Loucy (cell line): ENCODE results near the gene AFF2.

Experiments used
- EZH2phosphoT487 ChIP-seq: fragments of 200-600 bp; IDR thresholded peaks from 2 replicates; pipeline ENCODE4 v1.6.1; 2018; ENCODE audit warnings: antibody characterized with exemption, mild to moderate bottlenecking, moderate library complexity, borderline replicate concordance
- TF ChIP-seq, protein P1 (sequence below): fragments of 200-600 bp; sonication (generic); conservative IDR thresholded peaks from 2 replicates; pipeline ENCODE4 v1.5.1; 2014; ENCODE audit warnings: mild to moderate bottlenecking, antibody characterized with exemption, low read length

DNA sequence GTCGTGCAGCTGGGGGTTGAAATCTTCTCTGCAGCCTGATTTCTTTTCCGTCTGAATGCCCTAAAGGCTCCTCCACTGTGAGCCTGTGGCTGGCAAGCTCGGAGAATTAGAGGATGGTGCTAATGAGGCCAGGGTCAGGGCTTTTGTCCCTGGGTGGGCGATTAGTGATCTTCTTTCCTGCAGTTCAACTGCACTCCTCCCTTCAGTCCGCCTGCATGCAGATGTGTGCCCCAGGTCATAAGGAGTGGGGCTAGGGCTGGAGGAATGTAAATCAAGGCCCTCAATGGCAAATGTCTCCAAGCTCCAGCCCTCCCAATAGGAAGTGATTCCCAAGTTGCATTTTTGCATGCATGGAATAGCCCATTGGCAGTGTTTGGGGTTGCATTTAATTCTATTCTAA lies 405.0 kb downstream of the AFF2 start:
- TF ChIP-seq, protein P1, sequence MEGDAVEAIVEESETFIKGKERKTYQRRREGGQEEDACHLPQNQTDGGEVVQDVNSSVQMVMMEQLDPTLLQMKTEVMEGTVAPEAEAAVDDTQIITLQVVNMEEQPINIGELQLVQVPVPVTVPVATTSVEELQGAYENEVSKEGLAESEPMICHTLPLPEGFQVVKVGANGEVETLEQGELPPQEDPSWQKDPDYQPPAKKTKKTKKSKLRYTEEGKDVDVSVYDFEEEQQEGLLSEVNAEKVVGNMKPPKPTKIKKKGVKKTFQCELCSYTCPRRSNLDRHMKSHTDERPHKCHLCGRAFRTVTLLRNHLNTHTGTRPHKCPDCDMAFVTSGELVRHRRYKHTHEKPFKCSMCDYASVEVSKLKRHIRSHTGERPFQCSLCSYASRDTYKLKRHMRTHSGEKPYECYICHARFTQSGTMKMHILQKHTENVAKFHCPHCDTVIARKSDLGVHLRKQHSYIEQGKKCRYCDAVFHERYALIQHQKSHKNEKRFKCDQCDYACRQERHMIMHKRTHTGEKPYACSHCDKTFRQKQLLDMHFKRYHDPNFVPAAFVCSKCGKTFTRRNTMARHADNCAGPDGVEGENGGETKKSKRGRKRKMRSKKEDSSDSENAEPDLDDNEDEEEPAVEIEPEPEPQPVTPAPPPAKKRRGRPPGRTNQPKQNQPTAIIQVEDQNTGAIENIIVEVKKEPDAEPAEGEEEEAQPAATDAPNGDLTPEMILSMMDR = no peak
- TF ChIP-seq EZH2phosphoT487 = no peak
